GM23248 (cell line): Measurements from ENCODE around the gene IQCB1.

Experiments
- EZH2 ChIP-seq: fragments of 200-600 bp; sonication (generic); IDR thresholded peaks from 2 replicates; pipeline ENCODE4 v1.6.1; 2018; ENCODE audit warnings: antibody characterized with exemption, mild to moderate bottlenecking; ENCODE audit not compliant: insufficient read depth, poor library complexity, severe bottlenecking
- EZH2phosphoT487 ChIP-seq: fragments of 200-600 bp; sonication (generic); IDR thresholded peaks from 2 replicates; pipeline ENCODE4 v1.6.1; 2018; ENCODE audit warnings: antibody characterized with exemption, moderate library complexity, mild to moderate bottlenecking, low read depth; ENCODE audit not compliant: insufficient read depth

DNA sequence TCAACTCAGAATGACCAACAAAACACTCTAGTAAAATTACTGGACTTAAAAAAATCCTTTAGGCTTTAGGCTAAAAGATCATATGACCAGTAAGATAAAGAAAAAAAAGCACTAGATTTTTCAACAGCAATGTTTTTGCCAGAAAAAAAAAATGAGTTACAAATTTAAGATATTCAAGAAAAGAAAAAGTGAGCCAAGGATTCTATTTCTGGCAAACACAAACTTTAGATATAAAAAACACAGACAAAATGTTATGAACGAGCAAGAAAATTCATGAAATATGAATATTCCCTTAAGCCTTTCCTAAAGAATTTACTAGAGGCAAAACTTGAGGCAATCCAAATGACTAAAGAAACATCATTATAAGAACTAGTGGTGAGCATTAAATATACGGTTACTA, 94.0 kb downstream of the IQCB1 start:
- no peak for TF ChIP-seq EZH2
- TF ChIP-seq EZH2phosphoT487: no peak
